BLaER1 treated with 17β-estradiol and CSF1 and Interleukin-3, amounts not matched to agents 10 nM and 100 nM (cell line): Measurements from ENCODE around the gene KIFAP3.
"Not testable (repeated sequence)": the region's sequence is repeated elsewhere in the genome, so short reads cannot be mapped to it uniquely, and the experiment has no call there.

Experiments
- H3K27ac ChIP-seq, 11 experiments: shearing (Covaris generic); formaldehyde crosslinking; 2 replicates each; pipeline ENCODE4 v1.8.1; 2022
- H3K27me3 ChIP-seq, 11 experiments: shearing (Covaris generic); formaldehyde crosslinking; 2 replicates each; pipeline ENCODE4 v1.8.1; 2022
- H3K36me3 ChIP-seq, 11 experiments: shearing (Covaris generic); formaldehyde crosslinking; 2 replicates each; pipeline ENCODE4 v1.8.1; 2022
- H3K4me1 ChIP-seq, 10 experiments: shearing (Covaris generic); formaldehyde crosslinking; 2 replicates each; pipeline ENCODE4 v1.8.1; 2022
- H3K4me2 ChIP-seq, 11 experiments: shearing (Covaris generic); formaldehyde crosslinking; 2 replicates each; pipeline ENCODE4 v1.8.1; 2022
- H3K4me3 ChIP-seq, 10 experiments: shearing (Covaris generic); formaldehyde crosslinking; 2 replicates each; pipeline ENCODE4 v1.8.1; 2022
- H3K9ac ChIP-seq, 11 experiments: shearing (Covaris generic); formaldehyde crosslinking; 2 replicates each; pipeline ENCODE4 v1.8.1; 2022
- H3K9me3 ChIP-seq, 11 experiments: shearing (Covaris generic); formaldehyde crosslinking; replicated peaks in 1 of 11; 2 replicates each; pipeline ENCODE4 v1.8.1; 2022
- H4K20me1 ChIP-seq, 11 experiments: shearing (Covaris generic); formaldehyde crosslinking; 2 replicates each; pipeline ENCODE4 v1.8.1; 2022
- Cebpa-rat ChIP-seq, 11 experiments: shearing (Covaris generic); IDR thresholded peaks; 2 replicates each; pipeline ENCODE4 v1.8.1; 2022

KIFAP3 gene

DNA sequence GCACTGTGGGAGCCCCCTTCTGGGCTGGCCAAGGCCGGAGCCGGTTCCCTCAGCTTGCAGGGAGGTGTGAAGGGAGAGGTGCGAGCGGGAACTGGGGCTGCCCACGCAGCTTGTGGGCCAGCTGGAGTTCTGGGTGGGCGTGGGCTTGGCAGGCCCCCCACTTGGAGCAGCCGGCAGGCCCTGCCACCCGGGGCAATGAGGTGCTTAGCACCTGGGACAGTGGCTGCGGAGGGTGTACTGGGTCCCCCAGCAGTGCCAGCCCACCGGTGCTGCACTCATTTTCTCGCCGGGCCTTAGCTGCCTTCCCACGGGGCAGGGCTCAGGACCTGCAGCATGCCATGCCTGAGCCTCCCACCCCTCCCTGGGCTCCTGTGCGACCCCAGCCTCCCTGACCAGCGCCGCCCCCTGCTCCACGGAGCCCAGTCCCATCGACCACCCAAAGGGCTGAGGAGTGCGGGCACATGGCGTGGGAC, 192.4 kb downstream of the KIFAP3 start:
- peaks cover 37 to 79% (median 60%) of the 10 kb centered on the region in 11 experiments for H3K36me3 ChIP-seq
- TF ChIP-seq Cebpa-rat (IDR thresholded peaks at IDR 0.05), result no peak

DNA sequence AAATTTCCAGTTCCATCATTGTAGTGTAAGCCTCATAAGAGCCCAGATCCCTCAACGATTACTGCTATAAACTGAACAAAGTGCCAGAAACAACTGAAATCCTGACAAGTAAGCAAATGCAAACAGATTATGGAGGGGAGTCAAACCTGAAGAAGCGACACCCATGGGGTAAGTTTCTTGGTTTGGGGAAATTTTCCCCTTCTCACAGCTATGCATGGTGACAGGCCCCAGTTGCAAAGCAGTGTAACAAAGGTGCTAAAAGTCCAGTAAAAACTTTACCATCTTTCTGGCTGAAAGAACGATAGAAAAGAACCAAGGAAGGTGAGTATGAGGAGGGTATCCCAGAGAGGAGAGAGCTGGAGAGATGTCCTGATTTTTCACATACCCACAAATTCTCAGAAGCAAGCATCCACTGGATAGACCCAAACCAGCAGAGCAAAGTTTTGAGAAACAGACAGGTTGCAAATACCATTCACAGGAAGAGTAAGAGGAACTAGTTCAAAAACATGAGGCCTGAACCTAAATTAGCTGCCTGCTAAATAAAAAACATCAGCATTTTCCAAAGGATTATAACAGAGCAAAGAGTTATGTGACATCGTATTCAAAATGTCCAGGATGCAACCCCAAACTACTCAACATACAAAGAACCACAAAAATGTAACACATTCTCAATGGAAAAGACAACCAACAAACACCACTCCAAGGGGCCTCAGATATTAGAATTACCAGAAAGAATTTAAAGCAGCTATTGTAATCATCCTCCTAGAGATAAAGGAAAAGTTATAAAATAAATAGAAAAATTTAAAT, 195.3 kb downstream of the KIFAP3 start:
- Histone ChIP-seq H3K9ac (no peak overlapping the region), H3K9me3 (no peaks in the 10 kb centered on the region), H3K4me3 (no peak overlapping the region), H4K20me1 (peaks cover 0 to 12% (median 0%) of the 10 kb centered on the region in 11 experiments; a peak in 1 of 22 replicates), H3K4me2 (peak overlapping the region in 2 of 11 experiments; percentile 28 to 38; a peak in 3 of 22 replicates), H3K36me3 (peaks cover 46 to 79% (median 59%) of the 10 kb centered on the region in 11 experiments), H3K27ac (no peak overlapping the region), H3K27me3 (no peaks in the 10 kb centered on the region), H3K4me1 (peaks cover 0 to 19% (median 1%) of the 10 kb centered on the region in 10 experiments; a peak in 10 of 20 replicates)
- TF ChIP-seq Cebpa-rat (IDR thresholded peaks at IDR 0.05), result no peak

More for the DNA sequence above, 192.4 kb downstream of the KIFAP3 start:
- Histone ChIP-seq H3K9ac (no peak overlapping the region), H3K9me3 (no peaks in the 10 kb centered on the region), H4K20me1 (peaks cover 0 to 12% (median 0%) of the 10 kb centered on the region in 11 experiments; a peak in 1 of 22 replicates), H3K4me3 (no peak overlapping the region), H3K4me2 (no peak overlapping the region), H3K27ac (no peak overlapping the region), H3K27me3 (no peaks in the 10 kb centered on the region), H3K4me1 (peaks cover 0 to 19% (median 0%) of the 10 kb centered on the region in 10 experiments; a peak in 6 of 20 replicates)

DNA sequence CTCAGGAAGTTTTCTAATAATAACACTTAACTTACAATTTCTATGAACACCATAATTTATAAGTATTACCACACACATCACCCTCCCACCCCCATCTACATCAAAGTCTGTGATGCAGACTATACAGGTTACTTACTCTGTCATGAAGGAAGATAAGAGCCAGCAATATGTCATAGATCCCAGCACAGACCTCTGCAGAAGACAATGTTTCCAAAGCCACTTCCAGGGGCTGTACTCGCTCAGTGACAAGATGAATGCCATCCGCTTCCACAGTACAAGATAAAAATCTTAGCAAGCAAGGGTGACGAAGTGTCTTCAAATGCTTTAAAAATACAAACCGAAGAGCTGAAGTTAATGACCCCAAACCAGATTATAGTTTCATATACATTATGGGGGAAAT, 196.0 kb downstream of the KIFAP3 start:
- TF ChIP-seq Cebpa-rat (IDR thresholded peaks at IDR 0.05), result no peak
- peaks cover 53 to 79% (median 64%) of the 10 kb centered on the region in 11 experiments for H3K36me3 ChIP-seq
- H3K9me3 ChIP-seq, result peaks cover 0 to 3% (median 0%) of the 10 kb centered on the region in 11 experiments; a peak in 4 of 22 replicates
- H3K4me3 ChIP-seq, result no peak overlapping the region
- no peak overlapping the region for H3K9ac ChIP-seq
- peaks cover 0 to 12% (median 0%) of the 10 kb centered on the region in 11 experiments; a peak in 1 of 22 replicates for H4K20me1 ChIP-seq
- peaks cover 0 to 19% (median 9%) of the 10 kb centered on the region in 10 experiments; a peak in 14 of 20 replicates for H3K4me1 ChIP-seq
- no peak overlapping the region for H3K27ac ChIP-seq
- no peaks in the 10 kb centered on the region for H3K27me3 ChIP-seq
- no peak overlapping the region for H3K4me2 ChIP-seq

DNA sequence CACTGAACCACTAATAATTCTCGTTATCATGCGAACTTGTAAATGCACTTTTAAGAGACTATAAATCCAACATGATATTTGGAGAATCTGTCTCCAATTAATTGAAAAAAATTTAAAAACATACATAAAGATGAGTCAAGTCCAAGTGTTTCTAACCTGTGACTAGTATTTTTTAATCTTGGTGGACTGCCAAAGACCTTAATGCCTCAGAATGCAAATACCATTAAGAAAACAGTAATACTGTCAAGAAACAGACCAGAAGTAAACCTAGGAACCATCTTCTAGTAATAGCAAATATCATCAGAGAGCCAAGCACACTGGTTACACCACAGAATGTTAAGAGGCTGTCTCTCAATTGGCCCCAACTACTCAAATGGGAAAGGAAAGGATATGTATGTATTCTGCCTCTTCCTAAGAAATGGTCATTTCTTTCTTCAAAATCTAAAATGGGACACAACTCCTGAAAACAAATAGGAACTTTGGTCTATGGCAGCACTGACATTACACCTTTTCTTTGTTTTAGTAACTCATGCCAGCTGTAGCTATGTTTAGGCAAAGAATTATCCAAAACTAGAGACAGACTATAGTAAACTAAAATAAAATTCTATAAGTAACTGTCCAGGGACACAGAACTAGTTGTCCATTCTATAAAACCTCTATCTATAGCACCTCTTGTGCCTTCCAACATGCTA, 196.5 kb downstream of the KIFAP3 start:
- Histone ChIP-seq H3K9me3 (peaks cover 1 to 9% (median 5%) of the 10 kb centered on the region in 11 experiments; a peak in 20 of 22 replicates), H3K4me2 (no peak overlapping the region), H3K27me3 (no peaks in the 10 kb centered on the region), H4K20me1 (peaks cover 0 to 12% (median 0%) of the 10 kb centered on the region in 11 experiments; a peak in 1 of 22 replicates), H3K36me3 (peaks cover 55 to 79% (median 67%) of the 10 kb centered on the region in 11 experiments), H3K4me1 (peaks cover 0 to 19% (median 10%) of the 10 kb centered on the region in 10 experiments; a peak in 14 of 20 replicates), H3K9ac (no peak overlapping the region), H3K27ac (no peak overlapping the region), H3K4me3 (no peak overlapping the region)
- TF ChIP-seq Cebpa-rat (IDR thresholded peaks at IDR 0.05), result no peak

DNA sequence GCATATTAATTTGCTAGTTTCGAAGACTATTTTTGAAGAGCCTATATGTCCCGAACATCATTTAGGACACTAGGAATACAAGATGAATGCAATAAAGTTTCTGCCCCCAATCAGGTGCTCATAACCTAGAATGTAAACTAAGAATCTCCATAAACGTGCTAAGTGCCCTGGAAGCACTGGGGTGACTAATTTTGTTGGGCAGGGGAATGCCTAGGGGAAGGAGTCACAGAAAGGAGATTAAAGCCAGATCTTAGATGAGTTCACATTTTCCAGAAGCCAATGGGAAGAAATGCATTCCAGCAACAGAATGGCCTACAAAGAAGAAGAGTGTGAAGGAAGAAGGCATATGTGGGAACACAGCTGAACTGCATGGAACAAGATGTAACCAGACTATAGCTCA, 200.3 kb downstream of the KIFAP3 start:
- TF ChIP-seq Cebpa-rat (IDR thresholded peaks at IDR 0.05), result no peak
- H3K36me3 ChIP-seq, result peaks cover 82 to 100% (median 93%) of the 10 kb centered on the region in 11 experiments
- peak overlapping the region in 3 of 11 experiments; percentile 16 to 37 (median 22); a peak in 3 of 22 replicates for H3K4me2 ChIP-seq
- H3K4me1 ChIP-seq, result peaks cover 0 to 10% (median 7%) of the 10 kb centered on the region in 10 experiments; a peak in 13 of 20 replicates
- no peaks in the 10 kb centered on the region for H3K27me3 ChIP-seq
- H3K4me3 ChIP-seq, result no peak overlapping the region
- H4K20me1 ChIP-seq, result peaks cover 0 to 8% (median 0%) of the 10 kb centered on the region in 11 experiments; a peak in 1 of 22 replicates
- H3K9ac ChIP-seq, result no peak overlapping the region
- no peak overlapping the region for H3K27ac ChIP-seq
- H3K9me3 ChIP-seq, result peaks cover 14 to 23% (median 19%) of the 10 kb centered on the region in 11 experiments

DNA sequence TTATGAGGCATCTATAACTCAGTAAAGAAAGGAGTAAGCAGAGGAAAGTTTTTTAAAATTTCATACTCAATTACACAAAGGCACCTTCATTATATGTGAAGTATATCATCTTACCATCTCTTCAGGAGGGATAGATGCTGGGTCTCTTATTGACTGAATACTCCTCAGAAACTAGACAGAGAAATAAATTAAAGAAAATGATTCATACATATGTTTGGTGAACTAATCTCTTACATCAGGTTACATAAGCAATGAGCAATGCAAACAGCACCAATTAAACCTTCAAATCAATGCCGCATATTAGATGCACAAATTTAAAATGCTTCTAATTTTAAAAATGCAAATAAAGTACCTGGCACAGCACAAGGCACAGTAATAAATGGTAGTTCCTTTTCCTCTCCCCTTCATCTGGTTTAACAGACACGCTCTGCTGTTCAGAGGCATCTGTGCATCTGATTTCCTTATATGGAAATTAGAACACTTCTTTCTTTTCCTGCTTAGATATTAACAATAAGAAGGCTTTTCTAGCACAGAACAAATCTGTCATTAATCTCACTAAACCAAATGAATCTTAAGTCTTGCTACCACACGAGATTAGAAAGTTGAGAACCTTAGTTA, 200.8 kb downstream of the KIFAP3 start:
- Histone ChIP-seq H3K27ac (no peak overlapping the region), H3K36me3 (peaks cover 87 to 100% (median 98%) of the 10 kb centered on the region in 11 experiments), H3K27me3 (no peaks in the 10 kb centered on the region), H3K4me1 (peaks cover 0 to 10% (median 7%) of the 10 kb centered on the region in 10 experiments; a peak in 8 of 20 replicates), H3K9ac (no peak overlapping the region), H4K20me1 (peaks cover 0 to 3% (median 0%) of the 10 kb centered on the region in 11 experiments; a peak in 1 of 22 replicates), H3K4me2 (peak overlapping the region in 3 of 11 experiments; percentile 16 to 37 (median 22); a peak in 5 of 22 replicates), H3K4me3 (no peak overlapping the region), H3K9me3 (peaks cover 14 to 23% (median 19%) of the 10 kb centered on the region in 11 experiments)
- TF ChIP-seq Cebpa-rat (IDR thresholded peaks at IDR 0.05), result no peak

DNA sequence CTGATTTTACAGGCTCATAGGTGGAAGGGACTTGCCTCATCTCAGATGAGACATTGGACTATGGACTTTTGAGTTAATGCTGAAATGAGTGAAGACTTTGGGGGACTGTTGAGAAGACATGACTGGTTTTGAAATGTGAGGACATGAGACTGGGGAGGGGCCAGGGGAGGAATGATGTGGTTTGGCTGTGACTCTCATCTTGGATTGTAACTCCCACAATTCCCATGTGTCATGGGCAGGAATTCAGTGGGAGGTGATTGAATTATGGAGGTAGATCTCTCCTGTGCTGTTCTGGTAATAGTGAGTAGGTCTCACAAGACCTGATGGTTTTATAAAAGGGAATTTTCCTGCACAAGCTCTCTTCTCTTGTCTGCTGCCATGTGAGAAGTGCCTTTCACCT, 201.6 kb downstream of the KIFAP3 start:
- peaks cover 0 to 10% (median 7%) of the 10 kb centered on the region in 10 experiments; a peak in 8 of 20 replicates for H3K4me1 ChIP-seq
- H3K4me3 ChIP-seq, result no peak overlapping the region
- no peak overlapping the region for H3K4me2 ChIP-seq
- no peak for TF ChIP-seq Cebpa-rat (IDR thresholded peaks at IDR 0.05)
- H4K20me1 ChIP-seq, result no peaks in the 10 kb centered on the region
- H3K36me3 ChIP-seq, result peaks cover 87 to 100% (median 98%) of the 10 kb centered on the region in 11 experiments
- H3K9me3 ChIP-seq, result peaks cover 14 to 23% (median 19%) of the 10 kb centered on the region in 11 experiments
- no peak overlapping the region for H3K9ac ChIP-seq
- H3K27ac ChIP-seq, result no peak overlapping the region
- no peaks in the 10 kb centered on the region for H3K27me3 ChIP-seq

DNA sequence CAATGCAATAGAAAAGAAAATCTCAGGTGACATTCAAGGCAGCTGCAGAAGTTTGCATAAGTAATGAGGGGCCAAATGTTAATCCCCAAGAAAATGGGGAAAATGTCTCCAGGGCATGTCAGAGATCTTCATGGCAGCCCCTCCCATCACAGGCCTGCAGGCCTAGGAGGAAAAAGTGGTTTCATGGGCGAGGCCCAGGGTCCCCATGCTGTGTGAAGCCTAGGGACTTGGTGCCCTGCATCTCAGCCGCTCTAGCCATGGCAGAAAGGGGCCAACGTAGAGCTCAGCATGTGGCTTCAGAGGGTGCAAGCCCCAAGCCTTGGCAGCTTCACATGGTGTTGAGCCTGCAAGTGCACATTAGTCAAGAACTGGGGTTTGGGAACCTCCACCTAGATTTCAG, 202.5 kb downstream of the KIFAP3 start:
- H3K9ac ChIP-seq, H3K4me2 ChIP-seq, H3K27ac ChIP-seq, H3K27me3 ChIP-seq, H4K20me1 ChIP-seq: not testable (repeated sequence)
- Histone ChIP-seq H3K4me3 (peak overlapping the region in 2 of 10 experiments; percentile 12 to 28; a peak in 1 of 20 replicates), H3K36me3 (peaks cover 86 to 100% (median 97%) of the 10 kb centered on the region in 11 experiments), H3K9me3 (peaks cover 14 to 23% (median 19%) of the 10 kb centered on the region in 11 experiments), H3K4me1 (peaks cover 0 to 10% (median 7%) of the 10 kb centered on the region in 10 experiments; a peak in 8 of 20 replicates)
